Urothelium cell line (cell line): ENCODE measurements around the gene ZC3H7A.

Experiments
- DNase-seq: peaks from one replicate; pipeline ENCODE4 v3.0.0; 2011; ENCODE audit warnings: low spot score, mixed read lengths
- FAIRE-seq: peaks from 2 replicates; lab custom pipeline; 2011; peaks lifted over from hg19 to GRCh38; lab: Jason Lieb, UNC

Gene ZC3H7A

GRCh38 chr16:11779074-11779473 is 18.0 kb downstream of the ZC3H7A start:
- DNase-seq, result no peak
- FAIRE-seq, result no peak

- FAIRE-seq, result no peak
- DNase-seq, result no peak
Observed at GRCh38 chr16:11774065-11774626, 22.9 kb downstream of the ZC3H7A start.

- no peak for FAIRE-seq
- DNase-seq, result no peak
Observed at GRCh38 chr16:11768849-11769248, 28.2 kb downstream of the ZC3H7A start.

GRCh38 chr16:11762431-11762830 is 34.6 kb downstream of the ZC3H7A start:
- DNase-seq (no peak), FAIRE-seq (no peak)

- no peak for DNase-seq
- no peak for FAIRE-seq
Observed at GRCh38 chr16:11759997-11760396, 37.1 kb downstream of the ZC3H7A start.

- DNase-seq (no peak), FAIRE-seq (no peak)
Observed at GRCh38 chr16:11759163-11759834, 37.8 kb downstream of the ZC3H7A start.

GRCh38 chr16:11757671-11758545 is 39.1 kb downstream of the ZC3H7A start:
- FAIRE-seq (no peak), DNase-seq (no peak)

- DNase-seq (no peak), FAIRE-seq (no peak)
Observed at GRCh38 chr16:11756248-11756647, 40.8 kb downstream of the ZC3H7A start.

GRCh38 chr16:11755022-11755760 is 41.9 kb downstream of the ZC3H7A start:
- no peak for DNase-seq
- FAIRE-seq, result no peak

- DNase-seq (no peak), FAIRE-seq (no peak)
Observed at GRCh38 chr16:11752856-11753255, 44.2 kb downstream of the ZC3H7A start.

- FAIRE-seq (no peak), DNase-seq (no peak)
Observed at GRCh38 chr16:11750056-11750455, 47.0 kb downstream of the ZC3H7A start.

GRCh38 chr16:11748404-11749254 is 48.4 kb downstream of the ZC3H7A start:
- FAIRE-seq (no peak), DNase-seq (no peak)

GRCh38 chr16:11747949-11748403 is 49.1 kb downstream of the ZC3H7A start:
- no peak for FAIRE-seq
- DNase-seq, result no peak

GRCh38 chr16:11744075-11744470 is 53.0 kb downstream of the ZC3H7A start:
- FAIRE-seq, result no peak
- DNase-seq, result no peak

GRCh38 chr16:11743308-11744074 is 53.6 kb downstream of the ZC3H7A start:
- peak; percentile 30 for DNase-seq
- FAIRE-seq, result no peak

- FAIRE-seq, result peak; percentile 95
Observed at GRCh38 chr16:11742536-11743307, 54.3 kb downstream of the ZC3H7A start, which contains the start of gene TXNDC11. TSS of gene TXNDC11 (minus strand) at chr16:11742857. CDS start at chr16:11742730, 127 bp downstream.

GRCh38 chr16:11742093-11742535 is 54.9 kb downstream of the ZC3H7A start:
- no peak for FAIRE-seq
- DNase-seq, result peak; percentile 61

More at GRCh38 chr16:11742536-11743307, 54.3 kb downstream of the ZC3H7A start, which contains the start of gene TXNDC11:
- DNase-seq, result peak; percentile 99

- FAIRE-seq, result no peak
- no peak for DNase-seq
Observed at GRCh38 chr16:11740567-11740966, 56.5 kb downstream of the ZC3H7A start.
